Bronchial epithelial cell (primary cell): ENCODE measurements around the gene UHRF2. TPM values are rescaled to one million over a fixed set of nuclear protein-coding genes. Genes with fewer than 3 reads are reported as not detected.

Source experiments
- DNase-seq: peaks from one replicate; pipeline ENCODE4 v3.0.0-alpha.2; 2010; ENCODE audit warnings: low read depth
- FAIRE-seq: peaks from 2 replicates; lab custom pipeline; 2011; peaks lifted over from hg19 to GRCh38; lab: Jason Lieb, UNC
- H3K27me3 ChIP-seq: 2 replicates; pipeline ENCODE4 v1.5.1; 2011; ENCODE audit warnings: low read length; ENCODE audit not compliant: control insufficient read depth, insufficient read depth
- H3K36me3 ChIP-seq: 2 replicates; pipeline ENCODE4 v1.5.1; 2011; ENCODE audit warnings: low read length; ENCODE audit not compliant: control insufficient read depth, insufficient read depth
- H3K4me3 ChIP-seq: 2 replicates; pipeline ENCODE4 v1.5.1; 2011; ENCODE audit warnings: mild to moderate bottlenecking, low read depth, low read length, control low read depth
- total RNA-seq: library from RNA; depleted of rRNA; stranded (reverse); fragments of >200 nt; gene quantifications from 2 replicates; pipeline ENCODE4 v1.2.1, GENCODE V29; 2014
- TF ChIP-seq, protein P1 (sequence below): IDR thresholded peaks from 2 replicates; pipeline ENCODE4 v1.5.1; 2011; ENCODE audit warnings: mild to moderate bottlenecking, moderate library complexity, low read length, control low read depth, inconsistent platforms; ENCODE audit not compliant: insufficient read depth, severe bottlenecking

Gene UHRF2
- total RNA-seq, 1 donor from 2014 or later: 49.5 TPM

DNA sequence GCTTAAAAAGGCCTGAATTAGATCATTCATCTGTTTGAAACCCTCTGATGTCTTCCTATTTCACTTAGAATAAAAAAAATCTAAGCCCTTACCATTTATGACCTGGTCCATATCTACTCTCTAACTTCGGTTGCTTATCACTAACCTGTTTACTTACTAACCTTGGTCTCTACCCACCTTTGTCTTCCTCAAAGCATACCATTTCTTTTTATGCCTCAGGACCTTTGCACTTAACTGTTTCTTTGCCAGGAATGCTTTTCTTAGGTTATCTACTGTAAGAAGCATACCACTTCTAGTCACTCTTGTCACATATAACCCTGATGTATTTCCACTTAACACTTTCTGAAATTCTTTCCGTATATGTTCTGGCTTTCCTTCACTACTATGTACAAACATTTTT, 67.0 kb downstream of the UHRF2 start:
- Histone ChIP-seq H3K27me3 (no peaks in the 10 kb centered on the region), H3K4me3 (no peak overlapping the region), H3K36me3 (peaks cover 4% of the 10 kb centered on the region)
- no peak for FAIRE-seq
- DNase-seq: no peak
- TF ChIP-seq, protein P1, sequence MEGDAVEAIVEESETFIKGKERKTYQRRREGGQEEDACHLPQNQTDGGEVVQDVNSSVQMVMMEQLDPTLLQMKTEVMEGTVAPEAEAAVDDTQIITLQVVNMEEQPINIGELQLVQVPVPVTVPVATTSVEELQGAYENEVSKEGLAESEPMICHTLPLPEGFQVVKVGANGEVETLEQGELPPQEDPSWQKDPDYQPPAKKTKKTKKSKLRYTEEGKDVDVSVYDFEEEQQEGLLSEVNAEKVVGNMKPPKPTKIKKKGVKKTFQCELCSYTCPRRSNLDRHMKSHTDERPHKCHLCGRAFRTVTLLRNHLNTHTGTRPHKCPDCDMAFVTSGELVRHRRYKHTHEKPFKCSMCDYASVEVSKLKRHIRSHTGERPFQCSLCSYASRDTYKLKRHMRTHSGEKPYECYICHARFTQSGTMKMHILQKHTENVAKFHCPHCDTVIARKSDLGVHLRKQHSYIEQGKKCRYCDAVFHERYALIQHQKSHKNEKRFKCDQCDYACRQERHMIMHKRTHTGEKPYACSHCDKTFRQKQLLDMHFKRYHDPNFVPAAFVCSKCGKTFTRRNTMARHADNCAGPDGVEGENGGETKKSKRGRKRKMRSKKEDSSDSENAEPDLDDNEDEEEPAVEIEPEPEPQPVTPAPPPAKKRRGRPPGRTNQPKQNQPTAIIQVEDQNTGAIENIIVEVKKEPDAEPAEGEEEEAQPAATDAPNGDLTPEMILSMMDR: no peak

- H3K36me3 ChIP-seq: peaks cover 4% of the 10 kb centered on the region
- TF ChIP-seq, protein P1: no peak
- no peak overlapping the region for H3K4me3 ChIP-seq
- no peak for FAIRE-seq
- no peaks in the 10 kb centered on the region for H3K27me3 ChIP-seq
- DNase-seq: no peak
Measured at GRCh38 chr9:6484210-6484609, 71.2 kb downstream of the UHRF2 start.

DNA sequence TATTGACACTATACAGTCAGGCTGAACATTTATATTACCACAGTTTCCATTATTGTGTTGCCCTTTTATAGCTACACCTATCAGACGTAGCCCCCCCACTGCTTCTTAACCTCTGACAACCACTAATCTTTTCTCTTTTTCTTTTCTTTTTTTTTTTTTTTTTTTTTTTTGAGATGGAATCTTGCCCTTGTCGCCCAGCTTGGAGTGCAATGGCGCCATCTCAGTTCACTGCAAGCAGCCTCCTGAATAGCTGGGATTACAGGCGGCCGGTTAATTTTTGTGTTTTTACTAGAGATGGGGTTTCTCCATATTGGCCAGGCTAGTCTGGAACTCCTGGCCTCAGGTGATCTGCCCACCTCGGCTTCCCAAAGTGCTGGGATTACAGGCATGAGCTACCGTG, 75.4 kb downstream of the UHRF2 start:
- no peak overlapping the region for H3K4me3 ChIP-seq
- DNase-seq (no peak), FAIRE-seq (no peak)
- peaks cover 5% of the 10 kb centered on the region for H3K36me3 ChIP-seq
- no peaks in the 10 kb centered on the region for H3K27me3 ChIP-seq
- TF ChIP-seq, protein P1: no peak

- no peak for FAIRE-seq
- Histone ChIP-seq H3K36me3 (peaks cover 4% of the 10 kb centered on the region), H3K27me3 (no peaks in the 10 kb centered on the region), H3K4me3 (no peak overlapping the region)
- TF ChIP-seq, protein P1: no peak
- DNase-seq: no peak
Measured at GRCh38 chr9:6489099-6489498, 76.1 kb downstream of the UHRF2 start.

GRCh38 chr9:6490863-6491262, 77.9 kb downstream of the UHRF2 start:
- Histone ChIP-seq H3K4me3 (no peak overlapping the region), H3K36me3 (peaks cover 3% of the 10 kb centered on the region), H3K27me3 (no peaks in the 10 kb centered on the region)
- no peak for DNase-seq
- FAIRE-seq: no peak
- TF ChIP-seq, protein P1: no peak

GRCh38 chr9:6495466-6495865, 82.5 kb downstream of the UHRF2 start:
- DNase-seq (peak; percentile 40), FAIRE-seq (no peak)
- TF ChIP-seq, protein P1: peak; percentile 28
- Histone ChIP-seq H3K27me3 (no peaks in the 10 kb centered on the region), H3K36me3 (peaks cover 8% of the 10 kb centered on the region), H3K4me3 (no peak overlapping the region)
